VCaP (cell line): Measurements from ENCODE around the gene SH3TC1.

Source experiments
- H3K27ac ChIP-seq: fragments of 450-650 bp; 2 replicates; pipeline ENCODE4 v1.5.1; 2017
- TF ChIP-seq, protein P1 (sequence below): fragments of 450-650 bp; conservative IDR thresholded peaks from 2 replicates; pipeline ENCODE4 v1.5.1; 2017; ENCODE audit warnings: mild to moderate bottlenecking, moderate library complexity

SH3TC1 gene

DNA sequence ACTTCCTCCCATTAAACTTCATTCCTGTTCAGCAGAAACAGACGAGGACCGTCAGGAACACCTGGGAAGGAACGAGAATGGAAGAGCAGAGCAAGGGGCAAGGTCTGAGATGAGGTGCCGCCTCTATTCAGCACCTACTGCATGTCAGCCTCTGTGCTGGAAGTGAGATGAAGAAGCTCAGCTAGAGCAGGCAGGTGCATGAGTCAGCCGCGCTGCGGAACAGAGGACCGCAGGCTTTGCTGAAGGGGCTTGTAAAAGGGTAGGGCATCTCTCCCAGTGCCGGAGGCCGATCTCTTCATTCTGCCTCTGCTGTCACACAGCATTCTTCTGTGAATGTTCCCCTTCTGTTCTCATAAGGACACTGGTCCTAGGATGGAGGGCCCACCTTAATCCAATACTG lies 34.4 kb upstream of the SH3TC1 start:
- TF ChIP-seq, protein P1, sequence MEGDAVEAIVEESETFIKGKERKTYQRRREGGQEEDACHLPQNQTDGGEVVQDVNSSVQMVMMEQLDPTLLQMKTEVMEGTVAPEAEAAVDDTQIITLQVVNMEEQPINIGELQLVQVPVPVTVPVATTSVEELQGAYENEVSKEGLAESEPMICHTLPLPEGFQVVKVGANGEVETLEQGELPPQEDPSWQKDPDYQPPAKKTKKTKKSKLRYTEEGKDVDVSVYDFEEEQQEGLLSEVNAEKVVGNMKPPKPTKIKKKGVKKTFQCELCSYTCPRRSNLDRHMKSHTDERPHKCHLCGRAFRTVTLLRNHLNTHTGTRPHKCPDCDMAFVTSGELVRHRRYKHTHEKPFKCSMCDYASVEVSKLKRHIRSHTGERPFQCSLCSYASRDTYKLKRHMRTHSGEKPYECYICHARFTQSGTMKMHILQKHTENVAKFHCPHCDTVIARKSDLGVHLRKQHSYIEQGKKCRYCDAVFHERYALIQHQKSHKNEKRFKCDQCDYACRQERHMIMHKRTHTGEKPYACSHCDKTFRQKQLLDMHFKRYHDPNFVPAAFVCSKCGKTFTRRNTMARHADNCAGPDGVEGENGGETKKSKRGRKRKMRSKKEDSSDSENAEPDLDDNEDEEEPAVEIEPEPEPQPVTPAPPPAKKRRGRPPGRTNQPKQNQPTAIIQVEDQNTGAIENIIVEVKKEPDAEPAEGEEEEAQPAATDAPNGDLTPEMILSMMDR: no peak
- no peak overlapping the region for H3K27ac ChIP-seq

DNA sequence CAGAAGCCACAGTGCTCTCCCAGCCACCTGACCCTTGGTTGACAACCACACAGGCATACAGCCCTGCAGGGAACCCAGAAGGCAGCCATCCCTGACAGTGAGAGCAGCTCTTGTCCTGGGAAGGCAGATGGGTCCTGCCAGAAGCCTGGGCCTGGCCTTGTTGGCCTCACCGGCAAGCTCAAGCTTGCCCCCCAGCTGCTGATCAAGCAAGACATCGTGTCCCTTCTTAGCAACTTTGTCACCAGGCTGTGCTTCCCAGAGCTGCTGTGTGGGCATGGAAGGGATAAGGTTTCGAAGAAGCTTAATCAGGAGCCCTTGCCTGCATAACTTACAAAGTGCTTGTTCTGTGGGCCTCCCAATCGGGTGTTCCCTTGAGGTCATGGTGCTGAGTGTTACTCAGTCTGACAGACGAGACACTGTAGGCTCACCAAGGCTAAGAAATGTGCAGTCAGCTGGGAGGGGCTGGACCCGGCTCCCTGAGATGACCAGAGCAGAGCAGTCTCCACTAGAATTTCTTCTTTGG lies 33.7 kb upstream of the SH3TC1 start:
- H3K27ac ChIP-seq: no peak overlapping the region
- TF ChIP-seq, protein P1: no peak

DNA sequence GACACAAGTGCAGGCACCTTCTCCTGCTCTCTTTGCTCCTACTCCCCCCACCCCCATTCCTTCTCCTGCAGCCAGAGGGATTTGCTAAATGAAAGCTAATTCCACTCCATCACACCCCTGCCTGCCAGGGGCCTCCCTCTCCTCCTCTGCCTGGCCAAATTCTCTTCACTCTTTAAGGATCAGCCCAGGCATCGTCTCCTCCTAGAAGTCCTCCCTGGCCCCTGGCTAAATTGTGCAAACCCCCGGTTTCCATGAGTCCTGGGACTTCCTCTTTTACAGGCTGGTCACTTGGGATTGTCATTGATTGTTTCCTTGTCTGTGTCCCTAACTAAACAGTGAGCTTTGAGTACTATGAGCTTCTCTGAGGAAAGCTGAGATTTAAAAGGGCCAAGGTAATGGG lies 31.8 kb upstream of the SH3TC1 start:
- TF ChIP-seq, protein P1: no peak
- H3K27ac ChIP-seq: no peak overlapping the region

DNA sequence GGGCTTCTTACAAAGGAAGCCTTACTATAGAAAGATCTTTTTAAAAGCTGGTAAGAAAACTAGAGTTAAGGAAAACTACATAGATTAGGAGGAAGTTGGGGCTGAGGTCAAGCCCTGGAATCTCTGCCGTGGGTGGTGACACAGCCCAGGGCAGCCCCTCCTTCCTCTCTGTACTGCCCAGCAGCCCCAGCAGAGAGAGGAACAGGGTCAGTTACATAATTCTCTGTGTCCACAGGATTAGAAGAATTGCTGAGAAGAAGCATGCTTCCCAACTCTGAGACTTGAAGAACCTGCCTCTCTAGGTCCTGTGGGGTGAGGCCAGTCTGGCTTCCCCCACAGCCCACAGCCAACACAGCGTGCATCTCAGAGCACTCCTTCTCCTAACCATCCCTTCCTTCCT lies 31.3 kb upstream of the SH3TC1 start:
- TF ChIP-seq, protein P1: no peak
- no peak overlapping the region for H3K27ac ChIP-seq

DNA sequence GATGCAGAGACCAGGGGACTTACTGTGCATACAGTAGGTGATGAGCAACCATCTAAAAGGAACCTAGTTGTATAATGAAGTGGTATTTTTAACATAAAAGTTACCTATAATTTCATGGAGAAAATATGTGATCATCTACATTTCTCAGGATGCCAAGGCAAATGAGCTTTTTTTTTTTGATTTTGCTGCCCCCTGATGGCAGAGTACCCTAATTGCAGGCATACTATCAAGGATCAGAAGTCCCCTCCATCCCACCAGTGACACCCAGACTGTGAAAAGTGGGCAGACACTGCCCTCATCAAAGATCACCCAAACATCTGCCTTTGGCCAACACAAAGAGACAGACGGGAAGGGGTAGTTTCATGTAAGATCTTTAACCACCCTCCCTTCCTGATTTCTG lies 30.9 kb upstream of the SH3TC1 start:
- H3K27ac ChIP-seq: no peak overlapping the region
- TF ChIP-seq, protein P1: no peak; the same call in 1 of the 2 replicates

DNA sequence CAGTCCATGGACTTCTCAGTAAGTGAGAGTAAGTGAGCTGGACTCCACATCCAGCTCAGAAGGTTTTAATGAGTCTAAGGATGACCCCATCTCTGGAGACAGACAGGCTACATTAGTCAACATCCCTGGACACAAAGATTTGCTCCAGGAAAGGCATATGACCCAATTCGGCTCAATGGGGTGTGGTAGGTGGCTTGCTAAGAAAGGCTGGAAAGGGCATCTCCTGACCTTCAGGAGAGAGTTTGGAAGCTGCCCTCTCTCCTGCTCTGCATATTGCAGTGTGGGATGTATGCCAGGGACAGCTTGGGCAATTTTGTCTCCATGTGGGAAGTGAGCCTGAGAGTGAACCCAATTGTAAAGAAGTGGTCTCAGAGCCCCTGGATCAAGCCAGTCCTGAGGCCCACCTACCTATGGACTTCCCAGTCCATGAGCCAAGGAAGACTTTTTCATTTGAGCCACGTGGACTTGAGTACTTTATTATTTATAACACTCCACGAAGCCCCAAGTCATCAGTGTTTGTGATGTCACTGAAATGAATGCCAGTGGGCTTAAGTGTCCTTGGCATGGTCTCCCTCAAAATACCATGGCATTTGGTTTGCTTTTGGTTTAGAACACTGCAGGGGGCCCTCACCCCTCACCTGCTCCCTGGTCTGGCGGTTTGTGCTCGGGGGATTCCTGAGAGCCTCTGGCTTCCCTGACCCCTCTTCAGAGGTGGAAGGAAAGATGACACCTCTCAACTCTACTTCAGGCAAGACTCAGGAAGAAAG lies 30.1 kb upstream of the SH3TC1 start:
- TF ChIP-seq, protein P1: no peak
- no peak overlapping the region for H3K27ac ChIP-seq

DNA sequence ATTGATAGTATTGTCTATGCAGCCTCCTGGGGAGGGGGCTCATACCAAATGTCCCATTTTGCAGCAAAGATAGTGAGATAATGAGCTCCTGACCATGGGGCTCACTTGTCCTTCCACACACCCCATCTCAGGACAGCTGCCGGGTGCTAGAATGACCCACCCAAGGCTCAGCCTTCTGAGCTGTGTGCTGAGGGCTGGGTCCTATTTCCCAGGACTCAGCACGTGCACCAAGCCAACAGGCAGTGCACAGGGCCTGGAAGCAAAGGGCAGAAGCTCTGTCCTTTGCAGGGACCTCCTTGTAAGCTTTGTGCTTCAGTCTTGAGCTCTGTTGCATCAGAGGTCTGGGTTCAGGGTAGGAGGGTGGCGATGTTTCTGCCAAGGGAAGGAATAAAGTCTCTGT lies 29.3 kb upstream of the SH3TC1 start:
- H3K27ac ChIP-seq: no peak overlapping the region
- TF ChIP-seq, protein P1: no peak
